ENCODE measurements around the gene CHMP2B.
A peak's percentile ranks its signal among the peaks of the same experiment; 100 is the strongest.

The CHMP2B gene, protein sequence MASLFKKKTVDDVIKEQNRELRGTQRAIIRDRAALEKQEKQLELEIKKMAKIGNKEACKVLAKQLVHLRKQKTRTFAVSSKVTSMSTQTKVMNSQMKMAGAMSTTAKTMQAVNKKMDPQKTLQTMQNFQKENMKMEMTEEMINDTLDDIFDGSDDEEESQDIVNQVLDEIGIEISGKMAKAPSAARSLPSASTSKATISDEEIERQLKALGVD

DNA sequence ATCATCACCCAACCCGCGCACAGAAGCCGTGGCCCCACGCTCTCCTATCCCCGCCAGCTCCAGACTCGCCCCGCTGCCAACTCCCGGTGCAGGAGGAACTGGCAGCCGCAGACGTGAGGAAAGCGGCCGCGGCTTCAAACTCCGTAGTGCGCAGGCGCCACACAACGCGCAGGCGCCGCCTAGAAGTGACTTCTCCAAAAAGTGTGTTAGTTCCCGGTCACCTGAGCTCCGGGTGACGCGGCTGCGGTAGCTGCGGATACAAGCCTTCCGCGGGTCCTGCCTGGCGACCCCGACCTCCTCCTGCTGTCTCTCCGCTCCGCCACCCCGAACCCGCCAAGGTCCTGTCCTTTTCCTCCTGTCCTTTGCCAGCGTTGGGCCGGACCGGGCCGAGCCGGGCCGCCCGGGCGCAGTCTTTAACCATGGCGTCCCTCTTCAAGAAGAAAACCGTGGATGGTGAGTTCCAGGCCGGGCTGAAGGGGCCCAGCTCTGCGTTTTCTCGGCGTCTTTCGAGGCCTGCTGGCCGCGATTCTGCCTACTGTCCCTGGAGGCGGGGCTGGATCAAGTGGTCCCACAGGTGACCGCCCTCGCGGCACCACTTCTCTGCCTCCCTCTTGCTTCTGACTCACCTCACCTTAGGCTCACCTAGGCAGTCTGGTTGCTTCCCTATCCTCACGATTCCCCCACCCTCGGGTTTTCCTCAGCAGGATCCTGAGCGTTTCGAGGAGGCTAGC, at the start of gene CHMP2B:
Gene CHMP2B, plus strand, starts transcription at position 206 of the 731 bp plus-strand sequence. Its CDS starts 214 bp downstream, at position 420.
- peak; percentile 77 for DNase-seq

DNA sequence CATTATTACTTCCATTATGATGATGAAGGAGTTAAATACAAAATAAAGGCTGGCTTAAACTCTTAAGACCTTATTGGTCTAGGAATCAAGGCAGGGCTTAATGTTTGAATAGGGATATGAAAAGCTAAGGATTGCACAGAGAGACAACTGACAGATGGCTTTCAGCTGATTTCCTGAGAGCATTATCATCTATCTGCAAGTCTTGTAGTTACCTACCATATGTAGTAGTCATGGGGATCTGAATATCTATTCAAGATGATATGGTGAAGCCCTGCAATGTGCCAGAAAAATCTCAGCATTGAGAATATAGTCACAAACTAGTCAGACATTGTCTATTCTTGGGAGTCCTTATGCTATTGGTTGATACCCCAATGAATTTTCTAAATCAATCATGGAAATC, 47.5 kb upstream of the CHMP2B start:
- DNase-seq, result no peak

DNA sequence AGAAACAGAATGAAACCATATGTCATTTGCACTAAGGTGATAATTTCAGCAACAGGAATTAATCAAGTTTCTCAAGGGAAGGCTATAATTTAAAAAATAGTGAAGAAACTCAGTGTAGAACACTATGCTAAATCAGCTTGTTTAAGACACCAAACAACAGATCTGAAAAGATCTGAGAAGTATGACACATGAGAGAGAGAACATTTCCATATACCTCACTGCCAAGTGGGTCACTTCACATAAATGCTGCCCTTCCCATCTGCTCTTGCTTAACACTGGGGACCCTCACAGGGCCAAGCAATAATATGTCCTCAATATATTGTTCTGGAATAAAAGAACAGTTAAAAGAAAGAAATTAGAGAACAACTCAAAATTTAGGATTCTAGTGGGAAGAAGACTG, 45.6 kb upstream of the CHMP2B start:
- no peak for DNase-seq

DNA sequence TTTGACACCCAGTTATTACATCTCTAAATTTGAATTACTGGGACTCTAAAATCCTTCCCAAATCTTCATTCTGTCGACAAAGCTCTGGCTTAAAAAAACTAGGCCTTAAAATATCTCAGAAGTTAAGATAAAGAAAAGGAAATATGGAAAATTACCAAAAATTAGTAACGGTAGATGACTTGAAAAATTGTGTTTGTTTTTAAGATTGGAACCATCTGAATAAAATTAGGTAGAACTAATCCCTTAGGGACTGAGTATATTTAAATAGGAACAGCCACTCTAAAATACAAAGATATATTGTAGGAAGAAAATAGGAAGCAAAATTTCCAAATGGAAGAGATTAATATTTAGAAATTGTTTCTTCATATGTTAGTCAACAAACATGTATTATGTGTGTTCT, 45.1 kb upstream of the CHMP2B start:
- no peak for DNase-seq

DNA sequence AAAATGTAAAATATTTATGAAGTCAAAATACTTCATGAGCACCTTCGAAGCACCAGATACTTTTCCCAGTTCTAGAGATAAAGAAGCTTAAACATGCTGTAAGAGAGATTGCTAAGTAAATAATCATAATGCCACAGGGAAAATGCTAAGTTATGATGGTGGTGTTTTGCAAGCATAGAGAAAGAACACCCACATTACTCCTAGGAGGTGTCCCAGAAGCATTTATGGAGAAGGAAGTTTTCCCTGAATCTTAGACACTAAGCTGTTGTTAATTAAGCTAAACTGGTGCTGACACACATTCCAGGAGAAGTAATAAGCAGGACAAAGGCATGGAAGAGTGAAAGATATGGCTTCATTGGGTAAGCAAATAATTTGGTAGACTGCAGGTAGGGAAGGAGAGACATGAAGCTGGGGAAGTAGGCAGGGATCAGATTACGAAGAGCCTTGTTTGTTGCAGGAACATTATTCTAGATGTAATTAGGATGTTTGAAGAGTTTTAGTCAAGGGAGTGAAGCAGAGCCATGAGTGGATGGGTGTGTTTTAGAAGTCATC, 40.4 kb upstream of the CHMP2B start:
- DNase-seq, result no peak

DNA sequence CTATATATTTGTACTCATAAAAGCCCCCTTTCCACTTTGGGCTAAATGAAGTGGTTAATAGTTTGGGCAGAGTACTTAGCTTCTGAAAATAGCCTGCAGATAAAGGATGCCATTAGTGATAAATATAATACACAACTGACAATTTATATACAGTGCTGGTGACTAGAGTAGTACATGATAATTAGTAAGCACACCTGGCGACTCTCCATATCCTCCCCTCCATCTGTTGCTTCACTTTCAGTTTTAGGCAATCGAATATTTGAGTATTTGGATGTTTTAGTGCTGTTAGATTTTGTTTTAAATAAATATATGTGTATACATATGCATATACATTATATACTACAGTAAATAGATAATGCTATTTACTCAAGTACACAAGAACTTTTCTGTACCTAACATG, 35.9 kb upstream of the CHMP2B start:
- no peak for DNase-seq

DNA sequence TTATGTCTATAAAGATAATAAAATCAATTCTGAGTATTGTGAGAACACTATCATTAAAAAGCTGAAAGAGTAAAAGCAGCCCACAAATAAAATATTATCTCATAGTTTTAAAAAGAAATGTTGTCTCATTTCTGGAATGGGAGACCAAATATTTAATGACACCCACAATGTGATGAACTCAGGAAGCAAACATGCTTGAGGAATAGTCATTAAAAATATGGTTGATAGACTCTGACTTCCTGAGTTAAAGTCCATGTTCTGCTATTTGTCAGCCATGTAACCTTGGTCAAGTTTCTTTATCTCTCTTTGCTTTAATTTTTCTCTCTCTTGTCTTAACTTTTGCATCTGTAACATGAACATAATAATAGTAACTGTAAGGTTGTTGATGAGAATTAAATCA, 35.5 kb upstream of the CHMP2B start:
- DNase-seq, result no peak

DNA sequence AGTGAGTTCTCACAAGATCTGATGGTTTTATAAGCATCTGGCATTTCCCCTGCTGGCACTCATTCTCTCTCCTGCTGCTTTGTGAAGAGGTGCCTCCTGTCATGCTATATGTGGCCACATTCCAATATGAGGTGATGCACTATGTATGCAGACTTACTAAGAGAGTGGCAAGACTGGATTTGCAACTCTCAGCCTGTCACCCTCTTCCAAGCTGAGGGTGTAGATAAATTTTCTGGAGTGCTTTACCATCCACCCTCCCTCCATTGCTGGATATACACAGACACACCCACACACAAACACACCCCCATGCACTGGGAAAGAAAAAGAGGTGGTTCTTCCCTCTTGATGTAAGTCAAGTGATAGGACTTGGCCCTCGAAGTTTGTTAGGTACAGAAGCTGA, 30.2 kb upstream of the CHMP2B start:
- no peak for DNase-seq

DNA sequence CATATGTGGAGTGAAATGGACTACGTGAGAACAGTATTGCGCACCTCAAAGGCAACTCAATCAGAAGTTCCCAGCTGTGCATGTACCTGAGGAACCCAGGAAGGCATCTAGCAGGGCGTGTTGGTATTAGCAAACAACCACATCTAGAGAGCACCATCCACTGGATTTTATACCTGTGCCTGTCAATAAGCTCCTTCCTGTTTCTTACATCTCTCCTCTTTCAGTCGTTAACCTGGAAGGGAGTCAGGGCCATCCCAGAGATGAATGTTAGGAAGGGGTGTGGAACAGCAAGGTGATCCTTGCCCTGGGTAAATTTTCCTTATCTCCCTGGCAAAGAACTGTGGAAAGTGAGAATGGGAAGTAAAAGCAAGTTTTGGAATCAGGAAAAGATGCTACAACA, 29.6 kb upstream of the CHMP2B start:
- no peak for DNase-seq

DNA sequence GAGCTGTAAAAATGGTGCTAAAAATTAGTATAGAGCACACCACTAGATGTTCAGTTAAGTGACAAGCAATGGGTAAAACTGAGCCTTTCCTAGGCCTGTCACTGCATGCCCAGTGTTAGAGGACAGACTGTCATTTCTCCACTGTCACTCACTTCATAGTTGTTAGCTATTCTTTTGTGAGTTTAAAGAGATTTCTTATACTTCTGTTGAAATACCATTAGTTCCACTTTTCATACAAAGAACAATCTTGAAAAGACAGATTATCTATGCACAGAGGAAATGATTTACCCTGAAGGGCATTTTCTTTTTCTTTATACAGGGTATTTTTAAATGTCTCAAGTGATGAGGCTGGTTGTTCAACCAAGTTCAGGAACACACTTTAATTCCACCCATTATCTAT, 28.3 kb upstream of the CHMP2B start:
- DNase-seq, result no peak

DNA sequence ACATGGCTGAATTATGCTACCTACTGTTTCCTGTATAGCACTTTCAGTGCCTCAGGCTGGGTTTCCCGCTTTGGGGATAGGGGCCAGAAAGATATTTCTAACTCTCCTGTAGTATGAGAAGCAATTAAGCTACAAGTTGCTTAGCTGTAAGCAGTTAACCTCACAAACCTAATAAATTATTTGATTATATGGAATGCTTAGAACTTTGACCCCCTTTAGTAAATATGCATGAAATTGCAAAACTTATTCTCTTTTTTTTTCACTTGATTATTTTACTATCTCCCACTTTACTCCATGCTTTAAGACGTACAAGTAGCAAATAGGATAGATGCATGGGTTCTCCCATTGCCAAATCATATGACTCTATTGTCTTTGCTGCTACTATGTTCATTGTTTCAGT, 27.5 kb upstream of the CHMP2B start:
- no peak for DNase-seq

DNA sequence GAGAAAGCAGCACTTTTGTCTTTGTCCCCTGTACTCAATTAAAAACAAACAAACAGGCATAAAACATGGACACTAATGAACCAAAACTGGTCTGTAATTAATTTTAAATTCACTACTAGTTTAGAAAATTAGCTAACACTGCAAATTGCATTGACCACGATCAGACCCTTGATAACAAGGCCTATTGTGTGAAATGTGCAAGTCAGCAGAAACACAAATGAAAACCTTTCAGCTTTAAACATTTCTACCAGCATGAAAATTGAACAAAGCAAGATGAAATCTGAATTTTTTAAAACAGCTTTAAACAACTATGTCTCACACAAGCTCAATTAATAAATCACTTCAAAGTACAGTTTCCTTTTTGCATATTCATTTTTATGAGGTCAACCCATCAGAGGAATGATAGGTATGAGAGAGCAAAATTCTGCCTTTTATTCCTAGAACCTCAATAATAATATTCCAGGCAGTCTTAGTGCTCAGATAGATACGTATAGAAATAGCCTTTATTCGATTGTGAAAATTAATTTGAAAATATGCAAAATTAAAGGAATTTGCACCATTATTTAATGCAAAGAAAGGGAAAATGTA, 27.0 kb upstream of the CHMP2B start:
- DNase-seq, result no peak

DNA sequence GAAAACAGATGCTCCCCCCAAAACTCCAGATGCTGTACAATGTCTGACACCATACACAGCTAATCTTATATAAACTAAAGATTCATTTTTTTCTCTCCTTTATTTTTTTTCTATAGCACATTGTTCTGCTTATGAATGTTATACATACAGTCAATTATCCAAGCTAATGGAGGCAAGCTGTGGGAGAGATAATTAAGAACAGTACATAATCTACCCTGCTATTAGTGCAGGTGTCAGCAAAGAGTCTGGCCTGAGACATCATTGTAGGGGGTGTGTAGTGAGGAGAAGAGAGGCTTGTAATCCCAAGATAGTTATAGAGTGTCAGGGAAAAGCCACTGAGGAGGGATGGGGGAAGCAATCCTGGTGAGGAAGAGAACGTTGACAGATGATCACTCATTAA, 25.4 kb upstream of the CHMP2B start:
- no peak for DNase-seq

DNA sequence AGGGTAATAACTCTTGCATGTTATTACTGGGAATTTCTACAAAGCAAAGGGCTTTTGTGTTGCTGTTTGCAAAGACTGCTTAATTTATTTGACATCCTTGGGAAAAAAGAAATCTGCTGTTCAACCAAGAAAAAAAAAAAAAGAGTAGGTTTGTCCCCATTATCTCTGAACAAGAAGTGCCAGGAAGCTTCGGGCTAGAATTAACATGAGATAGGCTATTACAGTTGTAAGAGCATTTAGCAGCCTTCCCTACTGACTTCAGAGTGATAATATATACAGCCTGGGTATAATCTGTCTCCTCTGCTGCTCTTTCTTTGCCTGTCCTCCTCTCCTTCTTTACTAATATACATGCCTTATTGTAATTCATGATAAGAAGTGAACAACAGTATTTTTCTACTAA, 23.3 kb upstream of the CHMP2B start:
- no peak for DNase-seq

DNA sequence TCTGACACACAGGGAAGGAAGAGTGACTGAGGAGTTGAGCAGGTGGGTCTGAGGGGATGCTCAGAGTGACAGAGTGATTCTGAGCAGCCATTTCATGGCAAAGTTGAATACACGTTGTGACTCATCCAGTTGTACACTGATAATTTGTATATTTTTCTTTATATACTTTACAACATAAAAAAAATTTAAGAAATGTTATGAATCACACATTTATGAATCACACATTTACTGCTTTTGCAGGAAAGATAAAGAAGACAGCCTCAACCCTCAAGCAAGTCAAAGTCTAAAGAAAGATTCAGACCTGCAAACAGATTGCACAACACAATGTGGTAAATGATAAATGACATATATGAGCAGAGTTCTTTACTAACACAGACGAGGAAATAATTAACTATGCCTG, 21.0 kb upstream of the CHMP2B start:
- DNase-seq, result no peak

DNA sequence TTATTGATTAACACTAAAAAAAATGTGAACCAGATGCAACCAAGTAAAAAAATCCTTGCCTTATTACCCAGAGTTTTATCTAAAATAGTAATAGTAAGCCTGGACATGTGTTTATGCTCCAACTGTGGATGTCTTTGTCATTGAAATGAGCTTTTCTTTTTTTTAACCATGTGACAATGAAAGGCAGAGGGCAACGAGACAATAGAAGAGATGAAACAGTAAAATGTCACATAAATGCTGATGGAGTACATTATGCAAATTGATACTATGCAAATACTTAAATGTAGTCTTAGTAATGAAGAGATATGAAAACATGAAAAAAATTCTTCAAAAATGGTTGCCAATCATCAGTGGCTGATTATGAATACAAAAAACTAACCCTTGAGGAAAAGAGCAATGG, 20.5 kb upstream of the CHMP2B start:
- no peak for DNase-seq

DNA sequence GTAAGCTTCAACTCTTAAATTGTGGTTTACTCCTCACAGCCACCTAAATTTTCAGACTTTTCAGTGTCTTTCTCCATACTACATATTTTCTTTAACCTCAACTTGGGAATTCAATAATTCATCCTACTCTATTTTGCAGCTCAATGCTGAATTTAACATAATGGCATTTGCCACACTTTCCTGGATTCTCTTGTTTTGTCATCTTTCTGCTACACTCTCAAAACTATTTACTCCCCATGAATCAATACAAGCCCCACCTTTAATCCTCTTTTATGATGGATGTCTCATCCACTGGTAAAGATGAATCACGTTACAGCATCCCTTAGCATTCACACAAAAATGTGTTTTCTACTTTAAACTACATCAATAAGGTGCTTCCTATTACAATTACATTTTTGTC, 19.6 kb upstream of the CHMP2B start:
- no peak for DNase-seq

DNA sequence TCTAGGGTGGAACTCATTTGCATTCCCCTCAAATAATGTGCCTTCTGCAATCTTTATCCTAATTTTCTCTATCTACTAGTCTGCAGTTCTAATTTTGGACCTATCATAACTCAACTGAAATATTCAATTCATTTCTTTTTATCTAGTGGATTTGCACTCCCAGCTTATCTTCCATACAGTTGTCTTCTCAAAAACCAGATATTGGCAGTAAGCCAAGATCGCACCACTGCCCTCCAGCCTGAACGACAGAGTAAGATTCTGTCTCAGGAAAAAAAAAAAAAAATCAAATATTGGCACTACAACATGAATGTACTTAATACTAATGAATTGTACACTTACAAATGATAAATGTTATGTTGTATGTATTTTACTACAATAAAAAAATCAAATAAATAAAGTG, 18.0 kb upstream of the CHMP2B start:
- no peak for DNase-seq

DNA sequence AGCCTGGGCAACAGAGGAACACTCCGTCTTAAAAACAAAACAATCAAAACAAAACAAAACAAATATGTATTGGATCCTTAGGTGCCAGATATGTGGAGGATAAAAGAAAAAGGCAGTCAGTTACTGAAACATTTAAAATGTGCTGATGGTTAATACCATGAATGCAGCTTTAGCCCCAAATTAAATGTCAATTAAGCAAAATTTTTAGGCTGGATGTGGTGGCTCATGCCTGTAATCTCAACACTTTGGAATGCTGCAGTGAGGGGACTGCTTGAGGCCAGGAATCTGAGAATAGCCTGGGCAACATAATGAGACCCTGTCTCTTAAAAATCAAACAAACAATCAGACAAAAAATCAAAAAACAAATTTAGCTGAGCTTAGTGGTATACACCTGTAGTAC, 8.5 kb upstream of the CHMP2B start:
- no peak for DNase-seq

DNA sequence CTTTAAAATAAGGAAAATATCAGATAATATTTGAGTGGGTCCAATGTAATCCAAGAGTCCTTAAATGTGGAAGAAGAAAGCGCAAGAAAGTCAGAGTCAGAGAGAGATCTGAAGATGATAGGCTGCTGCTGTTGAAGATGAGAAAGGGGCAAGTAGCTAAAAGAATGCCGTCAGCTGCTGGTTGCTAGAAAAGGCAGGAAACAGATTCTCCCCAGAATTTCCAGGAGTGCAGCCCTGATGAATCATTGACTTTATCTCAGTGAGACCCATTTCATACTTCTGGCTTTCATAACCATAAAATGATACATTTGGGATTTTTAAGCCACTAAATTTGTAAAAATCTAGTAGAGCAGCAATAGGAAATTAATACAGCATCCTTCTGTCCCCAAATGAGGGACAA, 7.5 kb upstream of the CHMP2B start:
- no peak for DNase-seq

DNA sequence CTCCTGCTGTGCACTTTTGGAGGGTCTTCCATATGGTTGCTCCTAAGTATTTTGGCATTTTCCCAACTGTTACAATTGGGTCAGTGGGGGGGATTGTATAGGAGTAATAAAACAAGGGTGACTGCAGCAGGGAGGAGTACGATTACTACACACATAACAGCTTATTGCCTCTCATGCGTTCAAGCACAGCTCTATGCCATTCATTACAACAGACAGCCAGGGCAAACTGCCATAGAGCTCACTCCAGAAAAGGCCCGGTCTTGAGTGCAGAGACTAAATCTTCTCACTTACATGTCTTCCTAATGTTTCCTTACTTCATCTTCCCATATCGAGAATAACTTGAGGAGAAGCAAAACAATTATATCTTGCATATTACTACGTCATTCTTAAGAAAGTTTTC, 1.4 kb upstream of the CHMP2B start:
- DNase-seq, result no peak

DNA sequence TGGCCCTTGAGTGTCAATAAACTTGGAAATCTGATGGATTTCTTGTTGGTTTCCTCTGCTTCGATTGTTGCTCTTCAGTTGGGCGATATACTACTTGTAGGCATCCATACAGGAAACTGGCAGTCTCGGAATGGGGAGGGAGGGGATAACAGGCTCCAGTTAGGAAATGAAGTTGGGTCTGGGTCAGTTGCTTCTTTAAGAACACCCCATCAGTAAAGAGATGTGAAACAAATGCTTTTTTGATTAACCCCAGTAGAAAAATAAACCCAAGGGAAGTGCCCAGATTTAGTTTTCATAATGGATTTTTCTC, 681 bp downstream of the CHMP2B start:
- DNase-seq, result no peak

DNA sequence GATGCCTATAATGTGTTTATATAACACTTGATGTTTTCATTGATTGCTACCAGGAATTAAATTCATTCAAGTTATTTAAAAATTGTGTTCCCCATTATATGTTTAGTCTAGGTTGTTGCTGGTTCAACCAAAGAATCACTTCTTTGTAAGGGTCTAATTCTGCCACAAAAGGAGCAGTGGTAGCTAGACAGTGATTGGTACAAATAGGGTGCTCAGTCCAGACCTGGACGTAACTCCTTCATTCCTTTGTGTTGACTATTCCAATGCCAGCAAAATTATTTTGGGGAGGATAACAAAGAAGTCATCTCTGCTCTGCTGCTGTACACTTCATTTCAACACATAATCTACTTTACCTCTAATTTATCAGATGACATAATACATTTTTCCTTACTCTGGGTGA, 1.2 kb downstream of the CHMP2B start:
- no peak for DNase-seq

DNA sequence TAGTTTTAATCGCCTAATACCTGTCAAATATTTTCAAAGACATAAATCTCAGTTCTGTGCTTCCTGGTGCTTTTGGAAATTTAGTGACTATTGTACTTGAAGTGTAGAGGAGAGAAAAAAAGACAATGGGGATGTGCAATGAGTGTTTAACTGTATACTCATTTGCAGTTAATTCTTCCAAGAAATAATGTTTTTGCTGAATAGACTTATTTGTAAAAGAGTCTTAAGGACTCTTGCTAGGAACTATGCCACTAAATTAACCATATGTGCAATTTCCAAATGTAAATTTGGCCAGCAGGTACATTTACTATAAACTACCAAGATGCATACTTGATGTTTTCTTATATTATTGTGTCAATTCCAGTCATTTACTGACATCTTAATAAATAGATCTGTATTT, 2.0 kb downstream of the CHMP2B start:
- DNase-seq, result no peak

DNA sequence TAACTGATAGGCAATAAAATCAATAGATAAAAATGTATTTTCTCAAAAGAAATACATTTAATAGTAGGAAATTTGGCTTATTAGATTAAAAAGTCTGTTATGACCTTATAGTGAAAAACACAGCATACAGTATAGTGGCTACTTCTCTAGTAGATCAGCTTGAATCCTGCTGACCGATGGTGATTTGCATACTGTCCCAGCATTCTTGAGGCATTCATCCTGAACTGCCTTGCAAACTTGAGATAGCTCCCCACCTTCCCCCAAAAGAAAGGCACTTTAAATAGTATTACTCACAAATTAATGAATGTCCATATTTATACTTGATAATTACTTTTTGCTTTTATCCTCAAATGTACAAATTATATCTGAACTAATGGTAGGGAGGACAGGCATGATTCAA, 6.7 kb downstream of the CHMP2B start:
- no peak for DNase-seq

Data from NCI-H526 treated with DMSO at 0.1 percent for 48 hours (cell line).